GM18508 (cell line): ENCODE data around the gene ABLIM2.

ENCODE experiments used
- ATAC-seq: cut with Tn5 transposase; IDR thresholded peaks from one replicate; pipeline ENCODE4 v1.9.1; 2021; ENCODE audit warnings: moderate number of reproducible peaks; ENCODE audit not compliant: insufficient read depth, unreplicated experiment

ABLIM2 gene

DNA sequence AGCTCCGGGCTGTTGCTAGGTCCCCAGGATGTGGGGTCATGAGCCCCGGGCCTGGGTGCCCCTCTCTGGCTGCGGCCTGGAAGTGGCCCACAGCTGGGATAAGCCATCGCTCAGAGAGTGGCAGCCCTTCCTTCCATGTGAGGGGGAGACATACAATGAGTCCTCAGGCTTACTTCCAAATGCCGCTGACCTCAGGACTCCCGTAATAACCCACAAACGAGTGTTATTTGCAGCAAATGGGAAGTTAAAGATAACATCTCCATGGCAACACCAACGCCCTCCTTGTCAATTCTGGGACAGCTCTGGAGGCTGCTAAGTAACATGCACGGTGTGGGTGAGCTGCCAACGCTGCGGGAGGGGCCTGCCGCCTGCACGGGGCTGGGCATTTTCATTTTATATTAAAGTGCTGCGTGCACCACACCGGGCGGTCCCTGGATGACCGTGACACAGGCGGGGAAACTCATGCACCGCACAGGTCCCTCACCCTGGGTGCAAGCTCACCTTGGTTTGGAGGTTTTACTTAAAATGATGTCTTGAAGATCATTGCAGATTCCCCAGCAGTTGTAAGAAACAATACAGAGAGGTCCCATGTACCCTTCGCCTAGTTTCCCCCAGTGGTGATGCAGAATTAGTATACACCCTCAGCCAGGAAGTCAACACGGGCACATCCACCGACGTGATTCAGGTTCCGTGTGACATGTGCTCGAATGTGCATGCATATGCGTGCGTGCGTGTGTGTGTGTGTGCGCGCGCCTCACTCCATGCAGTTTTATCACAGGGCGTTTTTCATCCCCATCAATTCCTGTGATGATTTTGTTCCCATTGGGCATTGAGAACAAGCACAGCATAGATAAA lies 79.4 kb downstream of the ABLIM2 start:
- ATAC-seq = no peak

DNA sequence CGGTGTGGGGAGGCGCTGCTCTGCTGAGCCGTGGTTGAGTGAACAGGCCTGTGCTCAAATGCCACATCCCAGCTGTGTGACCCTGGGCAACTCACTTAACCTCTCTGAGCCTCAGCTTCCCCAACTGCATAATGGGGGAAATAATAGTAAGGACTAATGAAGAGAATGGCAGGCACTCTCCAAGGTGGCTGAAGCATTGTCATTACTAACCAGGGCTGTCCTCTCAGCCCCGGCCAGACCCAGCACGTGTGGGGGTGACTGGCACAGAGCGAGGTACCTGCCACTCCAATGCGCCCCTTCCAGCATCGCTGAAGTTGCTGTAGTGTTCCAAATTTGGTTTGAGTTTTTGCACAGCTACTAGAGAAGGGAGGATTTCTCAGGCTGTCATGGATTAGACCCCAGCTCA lies 80.0 kb downstream of the ABLIM2 start:
- ATAC-seq = no peak

DNA sequence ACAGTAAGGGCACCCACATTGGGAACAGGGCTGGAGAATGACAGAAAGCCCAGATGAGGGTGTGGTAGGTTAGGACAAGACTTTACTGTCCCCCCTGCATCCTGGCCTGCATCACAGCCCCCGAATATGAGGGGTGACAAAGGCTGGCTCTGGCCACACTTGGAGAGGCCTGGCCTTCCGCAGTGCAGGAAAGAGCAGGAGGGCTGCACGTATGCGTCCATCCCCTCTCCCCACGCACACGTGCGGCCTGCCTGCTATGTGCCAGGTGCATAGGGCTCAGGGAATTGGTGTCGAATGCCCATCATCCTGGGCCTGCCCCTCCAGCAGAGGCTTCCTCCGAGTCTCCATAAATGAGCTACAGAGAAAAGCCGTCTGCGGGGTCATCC lies 80.5 kb downstream of the ABLIM2 start:
- ATAC-seq = no peak

DNA sequence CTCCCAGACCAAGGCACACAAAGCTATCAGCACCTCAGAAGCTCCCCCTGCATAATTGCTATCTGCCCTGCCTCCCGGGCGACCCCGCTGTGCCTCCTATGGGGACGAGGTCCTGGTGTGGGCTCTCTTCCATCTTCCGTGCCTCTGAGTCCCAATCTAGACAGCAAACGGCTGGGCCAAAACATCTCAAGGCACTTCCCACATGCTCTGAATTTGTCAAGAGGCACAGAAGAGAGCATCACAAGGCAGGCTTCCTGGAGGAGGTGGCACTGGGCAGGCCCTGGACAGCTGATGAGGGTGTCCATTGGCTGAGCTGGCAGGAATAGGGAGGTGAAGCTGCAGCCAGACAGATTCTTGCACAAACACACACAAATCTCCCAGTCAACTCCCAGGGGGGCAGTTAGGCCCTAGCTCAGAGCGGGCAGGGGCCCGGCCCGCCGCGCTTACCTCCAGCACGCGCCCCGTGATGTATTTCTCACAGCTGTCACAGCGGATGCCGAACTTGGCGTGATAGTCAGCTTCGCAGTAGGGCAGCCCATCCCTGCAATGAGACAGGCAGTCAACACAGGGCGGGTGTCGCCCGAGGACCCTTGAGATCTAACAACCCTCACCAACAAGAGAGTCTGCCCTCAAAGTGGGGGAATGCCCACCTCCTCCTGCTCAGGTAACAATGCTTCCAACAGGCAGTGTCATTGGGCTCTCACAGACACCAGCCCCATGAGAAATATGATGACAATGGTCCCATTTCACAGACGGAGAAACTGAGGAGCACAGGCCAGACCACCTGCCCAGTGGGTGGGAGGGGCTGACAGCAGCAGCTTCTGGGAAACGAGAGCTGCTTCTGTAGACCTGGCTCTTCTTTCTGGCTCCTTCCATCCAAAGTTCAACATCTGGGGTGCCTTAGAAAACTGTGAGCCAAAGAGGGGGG lies 81.2 kb downstream of the ABLIM2 start:
- no peak for ATAC-seq

DNA sequence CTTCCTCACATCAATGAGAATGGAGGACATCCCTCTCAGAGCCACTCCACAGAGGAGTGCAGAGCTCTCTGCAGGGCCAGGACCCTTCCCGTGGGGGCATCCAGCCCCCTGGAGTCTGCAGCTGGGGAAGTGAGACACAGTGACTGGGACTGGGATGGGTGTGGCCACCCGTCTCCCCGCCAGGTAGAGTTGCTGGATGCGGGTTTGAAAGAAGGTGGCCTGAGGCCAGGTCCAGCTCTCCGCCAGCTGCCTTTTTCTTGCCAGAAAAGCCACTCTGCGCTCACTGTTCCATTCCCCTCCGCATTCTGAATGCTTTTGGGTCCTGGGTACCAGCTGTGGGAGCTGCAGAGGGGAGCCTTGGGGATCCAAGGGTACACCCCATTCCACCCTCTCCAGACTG lies 82.6 kb downstream of the ABLIM2 start:
- ATAC-seq = no peak

DNA sequence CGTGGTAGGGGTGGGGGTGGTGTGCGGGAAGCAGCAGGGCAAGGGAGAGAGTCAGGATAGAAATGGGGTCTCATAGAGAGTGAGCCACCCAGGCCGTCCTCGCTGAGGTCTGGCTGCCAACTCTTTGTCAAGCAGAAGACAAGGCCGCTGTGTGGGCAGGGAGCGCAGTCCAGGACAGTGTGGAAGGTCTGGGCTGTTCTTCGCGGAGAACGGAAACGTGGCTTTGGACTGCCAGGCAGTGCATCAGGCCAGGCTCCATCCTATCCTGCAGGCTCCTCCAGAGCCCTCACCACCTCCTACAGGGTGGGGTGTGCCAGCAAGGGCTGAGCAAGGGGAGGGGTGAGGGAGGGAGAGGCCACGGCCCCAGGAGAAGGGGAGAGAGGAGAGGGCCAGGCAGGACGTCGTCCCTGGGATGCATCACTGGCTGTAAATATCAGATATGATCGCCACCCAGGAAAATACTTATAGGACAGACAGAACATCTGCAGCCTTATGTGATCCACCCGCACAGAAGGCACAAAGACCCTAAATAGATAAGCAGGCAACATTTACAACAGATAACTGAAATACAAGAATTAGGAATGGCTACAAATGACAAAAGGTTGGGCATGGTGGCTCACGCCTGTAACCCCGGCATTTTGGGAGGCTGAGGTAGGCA lies 85.3 kb downstream of the ABLIM2 start:
- no peak for ATAC-seq

DNA sequence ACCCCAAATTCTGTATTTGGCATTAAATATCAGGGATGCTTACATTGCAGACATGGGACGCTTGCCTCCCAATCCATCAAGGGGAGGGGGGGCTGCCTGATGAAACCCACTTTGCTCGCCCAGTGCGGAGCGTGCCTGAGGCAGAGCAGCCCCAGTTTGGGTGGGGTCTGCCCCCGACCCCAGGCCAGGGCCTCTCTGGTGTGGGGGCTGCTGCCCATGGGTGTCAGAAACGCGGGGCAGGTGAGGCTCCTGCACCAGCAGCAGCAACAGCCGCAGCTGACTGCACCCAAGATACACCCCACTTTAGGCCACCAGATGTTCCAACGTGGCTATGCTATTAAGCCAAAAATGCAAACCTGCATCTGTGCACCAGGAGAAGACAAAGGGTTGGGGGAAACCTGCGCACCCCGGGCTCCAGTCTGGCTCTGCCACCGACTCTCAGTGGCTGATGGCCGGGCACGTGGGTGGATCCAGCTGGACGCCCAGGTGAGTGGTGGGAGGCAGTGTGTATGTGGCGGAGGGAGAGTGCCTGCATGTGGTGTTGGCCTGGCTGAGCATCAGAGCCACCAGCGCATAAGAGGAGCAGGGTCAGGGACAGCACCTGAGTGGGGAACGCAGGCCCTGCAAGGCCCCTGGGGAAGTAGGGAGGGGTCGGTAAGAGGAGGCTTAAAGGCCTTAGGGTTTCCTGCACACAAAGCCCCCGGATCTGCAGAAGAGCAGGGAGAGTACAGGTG lies 86.2 kb downstream of the ABLIM2 start:
- no peak for ATAC-seq

DNA sequence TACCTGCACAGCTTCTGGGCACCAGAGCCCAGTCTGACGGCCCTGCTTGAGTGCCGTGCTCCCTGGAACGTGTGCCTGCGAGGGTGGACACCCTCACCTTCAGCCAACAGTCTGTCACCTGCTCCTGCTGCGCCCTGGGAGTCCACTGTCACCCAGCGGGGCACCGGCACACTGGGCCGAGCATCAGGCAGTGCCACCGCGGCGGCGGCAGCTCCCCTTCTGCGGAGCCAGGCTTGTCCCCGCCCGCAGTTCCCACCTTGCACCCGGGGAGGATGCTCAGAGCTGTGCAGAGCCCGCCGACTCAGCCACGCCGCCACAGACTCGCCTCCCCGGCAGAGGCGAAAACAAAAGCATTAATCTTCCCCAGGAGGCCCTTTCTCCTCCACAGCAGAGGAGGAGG lies 86.8 kb downstream of the ABLIM2 start:
- ATAC-seq = no peak

DNA sequence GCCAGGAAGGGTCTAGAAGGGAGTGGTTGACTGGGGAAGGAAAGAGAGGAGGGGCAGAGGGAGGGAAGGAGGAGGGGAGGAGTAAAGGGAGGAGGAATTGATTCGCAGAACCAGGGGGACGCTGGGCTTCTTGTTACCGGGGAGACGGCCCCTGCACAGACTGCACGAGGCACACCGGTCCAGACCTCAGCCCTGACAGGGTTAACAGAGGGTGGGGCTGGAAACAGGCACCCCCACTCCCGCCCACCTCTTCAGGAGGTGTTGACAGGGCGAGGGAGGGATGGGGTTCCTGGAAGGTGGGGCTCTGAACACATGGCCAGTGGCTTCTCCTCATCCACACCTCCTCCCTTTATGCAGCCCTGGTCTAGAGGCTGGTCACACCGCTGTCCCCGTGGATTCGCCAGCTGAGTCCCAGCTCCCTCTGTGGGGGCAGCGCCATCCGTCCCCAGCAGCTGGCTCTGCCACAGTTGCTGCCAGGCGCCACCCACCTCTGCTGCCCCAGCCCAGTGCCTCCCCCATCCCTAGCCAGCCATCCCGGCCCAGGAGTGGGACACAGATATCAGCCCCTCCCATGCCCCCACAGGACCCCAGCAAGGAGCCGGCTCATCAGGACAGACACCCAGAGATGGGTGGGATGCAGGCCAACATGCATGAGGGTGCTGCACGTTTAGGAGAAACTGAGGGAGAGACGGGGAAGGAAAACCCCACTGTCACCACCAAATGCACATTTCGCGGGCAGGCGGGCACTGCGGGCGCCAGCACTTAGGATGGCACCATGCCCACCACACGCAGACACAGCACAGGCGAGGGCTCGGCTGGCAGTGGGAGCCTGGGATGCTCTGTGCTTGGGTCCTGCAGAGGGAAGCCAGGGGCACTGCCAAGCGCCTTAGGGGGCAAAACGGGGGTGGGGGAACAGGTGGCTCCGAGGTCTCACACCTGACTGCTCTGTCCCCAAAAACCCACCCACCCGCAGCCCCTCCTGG lies 87.6 kb downstream of the ABLIM2 start:
- no peak for ATAC-seq

DNA sequence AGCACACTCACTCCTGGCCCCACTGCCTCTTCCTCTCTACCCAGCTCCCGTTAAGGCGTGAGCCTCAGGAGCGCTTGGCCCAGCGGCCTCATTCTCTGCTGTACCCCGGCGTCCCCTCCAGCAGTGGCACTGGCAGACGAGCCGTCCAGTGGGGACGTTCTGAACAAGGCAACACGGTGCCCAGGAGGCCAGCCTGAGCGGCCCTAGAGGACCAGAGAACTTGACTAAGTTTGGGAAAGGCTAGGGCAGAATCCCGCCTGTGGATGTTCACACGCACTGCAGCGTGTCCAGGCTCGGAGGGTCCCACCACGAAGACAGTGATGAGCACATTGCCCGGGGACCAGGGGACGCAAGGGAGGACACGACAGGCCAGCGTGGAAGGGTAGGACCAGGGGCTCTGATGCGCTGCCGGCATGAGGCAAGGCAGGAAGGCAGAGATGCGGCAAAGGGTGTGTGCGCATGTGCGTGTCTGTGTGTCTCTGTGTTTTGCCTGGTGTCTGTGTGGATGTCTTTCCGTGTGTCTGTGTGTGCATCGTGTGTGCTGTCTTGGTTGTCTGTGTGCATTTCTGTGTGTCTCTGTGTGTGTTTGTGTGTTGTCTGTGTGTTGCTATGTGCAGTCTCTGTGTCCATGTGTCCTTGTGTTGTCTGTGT lies 89.4 kb downstream of the ABLIM2 start:
- no peak for ATAC-seq

DNA sequence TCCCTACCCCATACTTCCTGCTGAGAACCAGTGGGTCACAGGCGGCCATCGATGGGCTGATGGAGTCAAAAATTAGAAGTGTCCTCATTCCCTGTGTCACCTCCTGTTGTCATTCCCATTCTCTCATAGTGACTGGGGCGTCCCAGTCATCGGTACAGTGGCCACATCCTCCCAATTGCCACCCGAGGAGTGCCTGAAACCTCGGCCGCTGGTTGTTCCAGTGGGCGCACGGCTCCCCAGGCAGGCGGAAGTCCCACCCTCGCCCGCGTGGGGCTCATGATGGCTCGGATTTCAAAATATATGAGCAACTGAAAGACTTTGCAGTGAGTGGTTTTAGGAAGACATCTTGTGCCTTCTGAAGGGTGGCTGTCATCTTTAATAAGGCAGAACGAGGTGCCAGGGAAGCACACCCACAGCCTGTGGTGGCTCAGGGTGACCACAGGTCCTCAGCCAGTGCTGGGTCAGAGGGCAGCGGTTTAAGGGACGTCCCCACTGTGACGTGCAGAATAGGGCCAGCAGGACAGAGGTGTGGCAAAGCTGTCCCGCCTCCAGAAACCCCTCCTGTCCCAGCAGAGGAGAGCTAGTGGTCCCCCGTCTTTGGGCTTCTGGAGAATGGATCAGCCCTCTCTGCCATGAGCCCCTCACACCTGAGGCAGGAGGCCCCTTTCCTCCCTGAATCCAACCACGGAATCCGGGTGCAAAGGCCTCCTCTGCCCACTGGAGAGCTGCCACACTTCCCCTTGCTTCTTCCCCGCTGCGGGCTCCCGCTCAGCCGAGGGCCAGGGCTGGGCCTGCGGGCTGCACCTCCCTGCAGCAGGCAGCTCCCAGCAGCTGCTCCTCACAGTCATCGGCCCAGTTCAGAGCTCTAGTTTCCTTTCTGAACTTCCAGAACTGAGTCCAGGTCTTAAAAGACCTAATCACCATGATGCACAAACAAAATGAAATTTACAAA lies 90.4 kb downstream of the ABLIM2 start:
- no peak for ATAC-seq

DNA sequence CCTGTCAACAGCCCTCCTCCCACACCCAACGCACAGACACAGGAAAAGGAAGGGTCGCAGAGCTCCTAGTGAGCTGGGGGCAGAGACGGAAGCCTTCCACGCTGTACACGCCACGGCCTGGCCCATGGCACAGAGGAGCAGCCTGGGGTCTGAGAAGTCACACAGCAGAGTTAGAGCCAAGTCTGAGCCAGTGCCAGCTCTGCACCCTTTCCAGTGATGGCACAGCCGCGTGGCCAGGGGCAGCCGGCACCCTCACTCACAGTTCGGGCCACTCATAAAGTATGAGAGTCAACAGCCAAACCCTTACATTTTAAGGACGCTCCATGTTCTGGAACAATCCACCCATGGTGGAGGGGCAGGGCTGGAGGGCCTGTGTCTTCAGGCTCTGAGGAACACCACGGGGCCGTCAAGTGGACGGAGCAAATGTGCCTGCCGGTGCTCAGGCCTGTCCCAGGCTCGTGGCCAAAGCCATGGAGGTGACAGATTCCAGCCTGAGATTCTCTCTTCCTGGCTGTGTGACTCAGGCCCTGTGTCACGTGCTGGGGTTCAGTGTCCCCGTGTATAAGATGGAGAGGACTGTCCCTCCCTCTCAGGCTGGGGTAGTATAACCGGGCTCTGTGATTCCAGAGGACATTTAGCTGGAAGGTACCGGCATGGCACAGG lies 91.2 kb downstream of the ABLIM2 start:
- ATAC-seq = no peak

DNA sequence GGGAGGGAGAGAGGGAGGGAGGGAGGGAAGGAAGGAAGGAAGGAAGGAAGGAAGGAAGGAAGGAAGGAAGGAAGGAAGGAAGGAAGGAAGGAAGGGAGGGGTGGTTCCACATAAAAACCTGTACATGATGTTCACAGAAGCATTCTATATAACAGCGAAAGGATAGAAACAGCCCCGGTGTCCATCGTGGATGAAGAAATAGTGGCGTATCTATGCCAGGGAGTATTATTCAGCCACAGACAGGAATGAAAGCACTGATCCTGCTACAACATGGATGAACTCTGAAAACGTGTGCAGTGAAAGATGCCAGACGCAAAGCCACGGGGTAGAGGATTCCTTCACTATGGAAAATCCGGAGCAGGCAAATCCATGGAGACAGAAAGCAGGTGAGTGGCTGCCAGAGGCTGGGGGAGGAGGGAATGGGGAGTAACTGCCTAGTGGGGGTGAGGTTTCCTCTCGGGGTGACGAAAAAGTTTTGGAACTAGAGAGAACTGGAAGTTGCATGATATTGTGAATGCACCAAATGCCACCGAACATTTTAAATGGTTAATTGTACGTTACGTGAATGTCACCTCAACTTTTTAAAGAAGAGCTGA lies 92.2 kb downstream of the ABLIM2 start:
- no peak for ATAC-seq

DNA sequence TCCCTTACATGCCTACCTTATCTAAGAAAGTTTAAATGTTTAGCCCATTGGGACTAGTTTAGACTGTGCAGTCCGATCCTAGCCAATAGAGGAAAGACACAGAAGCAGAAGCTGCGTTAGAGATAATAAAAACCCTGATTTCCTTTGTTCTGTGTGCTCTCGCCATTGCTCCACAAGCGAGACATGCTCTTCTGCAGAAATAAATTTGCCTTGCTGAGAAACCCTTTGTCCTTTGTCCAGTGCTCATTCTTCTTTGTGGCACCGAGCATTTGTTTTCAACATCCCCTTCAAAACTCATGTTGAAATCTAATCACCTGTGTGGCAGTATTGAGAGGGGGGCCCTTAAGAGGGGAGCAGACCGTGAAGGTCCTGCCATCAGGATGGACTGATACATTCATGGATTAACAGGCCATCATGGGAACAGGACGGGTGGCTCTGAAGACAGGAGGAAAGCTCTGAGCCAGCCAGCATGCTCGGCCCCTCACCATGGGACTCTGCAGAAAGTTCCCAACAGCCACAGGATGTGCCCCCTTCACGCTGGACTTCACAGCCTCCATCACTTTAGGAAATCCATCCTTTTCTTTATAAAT lies 94.5 kb downstream of the ABLIM2 start:
- no peak for ATAC-seq

DNA sequence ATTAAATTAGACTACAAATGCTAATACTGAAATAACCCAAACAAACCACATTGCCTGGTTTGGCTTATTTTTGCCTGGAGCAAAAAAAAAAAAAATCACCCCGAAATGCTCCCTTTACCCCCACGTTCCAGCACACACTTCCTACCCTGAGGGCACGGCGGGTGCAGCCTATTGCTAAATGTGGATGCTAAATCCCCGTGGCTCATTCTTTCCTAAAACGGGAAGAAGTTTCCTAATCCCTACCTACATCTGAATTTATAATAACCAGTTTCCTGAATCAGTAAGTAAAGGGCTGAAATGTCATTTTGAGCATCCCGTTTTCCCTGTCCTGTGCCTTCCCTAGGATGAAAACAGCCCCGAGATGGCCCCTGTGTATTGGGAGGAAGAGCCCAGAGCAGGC lies 97.0 kb downstream of the ABLIM2 start:
- no peak for ATAC-seq

DNA sequence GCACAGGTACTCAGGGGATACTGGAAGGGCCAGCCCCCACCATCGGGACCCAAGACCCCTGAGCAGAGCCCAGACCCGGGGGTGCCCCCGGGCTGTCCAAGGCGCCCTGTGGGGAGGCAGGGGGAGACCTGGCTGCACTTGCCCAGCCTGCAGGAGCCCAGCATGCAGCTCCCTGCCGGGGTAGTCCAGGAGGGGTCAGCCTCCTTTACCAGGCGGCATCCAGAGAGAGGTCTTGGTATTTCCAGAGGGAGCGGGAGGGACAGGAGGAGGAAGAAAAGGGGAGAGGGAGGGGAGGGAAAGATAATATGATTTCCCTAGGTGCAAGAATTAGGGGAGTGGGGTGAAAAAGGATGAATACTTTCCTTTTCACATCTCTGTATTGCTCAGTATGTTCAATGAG lies 97.5 kb downstream of the ABLIM2 start:
- no peak for ATAC-seq
